H9 (cell line): ENCODE data around the gene TNRC6C. TPM values are rescaled to one million over a fixed set of nuclear protein-coding genes. Genes with fewer than 3 reads are reported as not detected.

Source experiments
- DNase-seq: peaks from one replicate; pipeline ENCODE4 v3.0.0-alpha.2; 2017
- H2AFZ ChIP-seq: one replicate; pipeline ENCODE4 v1.6.1; 2013; ENCODE audit warnings: mild to moderate bottlenecking, low read length, control low read depth, moderate library complexity
- H2AK5ac ChIP-seq: 2 replicates; pipeline ENCODE4 v1.6.1; 2013; ENCODE audit warnings: low read length, control low read depth, mixed read lengths; ENCODE audit not compliant: insufficient read length
- H2BK120ac ChIP-seq: one replicate; pipeline ENCODE4 v1.6.1; 2013; ENCODE audit warnings: low read depth, mild to moderate bottlenecking, low read length, control low read depth, inconsistent platforms; ENCODE audit not compliant: poor library complexity, severe bottlenecking
- H2BK12ac ChIP-seq: 2 replicates; pipeline ENCODE4 v1.6.1; 2013; ENCODE audit warnings: low read length, control low read depth, mixed read lengths, low read depth; ENCODE audit not compliant: insufficient read length
- H2BK15ac ChIP-seq: 2 replicates; pipeline ENCODE4 v1.6.1; 2013; ENCODE audit warnings: low read depth, low read length, control low read depth
- H2BK20ac ChIP-seq: one replicate; pipeline ENCODE4 v1.6.1; 2013; ENCODE audit warnings: low read depth, mild to moderate bottlenecking, low read length, control low read depth, inconsistent platforms; ENCODE audit not compliant: poor library complexity, severe bottlenecking
- H2BK5ac ChIP-seq: 2 replicates; pipeline ENCODE4 v1.6.1; 2013; ENCODE audit warnings: low read length, control low read depth, mixed read lengths; ENCODE audit not compliant: insufficient read length
- H3K14ac ChIP-seq: 2 replicates; pipeline ENCODE4 v1.6.1; 2013; ENCODE audit warnings: low read length, control low read depth; ENCODE audit not compliant: insufficient read depth
- H3K18ac ChIP-seq: 2 replicates; pipeline ENCODE4 v1.6.1; 2013; ENCODE audit warnings: low read depth, mild to moderate bottlenecking, mixed read lengths, low read length, control low read depth; ENCODE audit not compliant: insufficient read length
- H3K23ac ChIP-seq: 2 replicates; pipeline ENCODE4 v1.6.1; 2013; ENCODE audit warnings: low read length, control low read depth, mixed read lengths, low read depth; ENCODE audit not compliant: insufficient read length
- H3K23me2 ChIP-seq: 2 replicates; pipeline ENCODE4 v1.6.1; 2013; ENCODE audit warnings: low read depth, mild to moderate bottlenecking, mixed read lengths, low read length, control low read depth; ENCODE audit not compliant: insufficient read length, poor library complexity, severe bottlenecking
- H3K27ac ChIP-seq: 2 replicates; pipeline ENCODE4 v1.5.1; 2013; ENCODE audit warnings: low read length, control low read depth, mixed read lengths, low read depth; ENCODE audit not compliant: insufficient read length
- H3K27me3 ChIP-seq: 2 replicates; pipeline ENCODE4 v1.6.1; 2013; ENCODE audit warnings: low read length, control low read depth, inconsistent platforms; ENCODE audit not compliant: insufficient read depth
- H3K4ac ChIP-seq: 2 replicates; pipeline ENCODE4 v1.6.1; 2013; ENCODE audit warnings: low read depth, mild to moderate bottlenecking, control low read depth, inconsistent platforms, low read length, moderate library complexity
- H3K4me1 ChIP-seq: 2 replicates; pipeline ENCODE4 v1.6.1; 2013; ENCODE audit warnings: low read length, control low read depth, inconsistent platforms; ENCODE audit not compliant: insufficient read depth
- H3K4me2 ChIP-seq: 2 replicates; pipeline ENCODE4 v1.6.1; 2013; ENCODE audit warnings: low read length, control low read depth, mixed read lengths; ENCODE audit not compliant: insufficient read length, insufficient read depth
- H3K56ac ChIP-seq: 2 replicates; pipeline ENCODE4 v1.6.1; 2013; ENCODE audit warnings: low read depth, mild to moderate bottlenecking, mixed read lengths, low read length, control low read depth; ENCODE audit not compliant: insufficient read length
- H3K79me1 ChIP-seq: 2 replicates; pipeline ENCODE4 v1.6.1; 2013; ENCODE audit warnings: low read depth, mild to moderate bottlenecking, moderate library complexity, low read length, control low read depth, inconsistent platforms; ENCODE audit not compliant: insufficient read depth, poor library complexity, severe bottlenecking
- H3K79me2 ChIP-seq: 2 replicates; pipeline ENCODE4 v1.6.1; 2013; ENCODE audit warnings: low read length, control low read depth, inconsistent platforms; ENCODE audit not compliant: insufficient read depth
- H3K9ac ChIP-seq: 2 replicates; pipeline ENCODE4 v1.6.1; 2013; ENCODE audit warnings: low read length, control low read depth, mixed read lengths; ENCODE audit not compliant: insufficient read length; ENCODE audit errors: extremely low read depth
- H3K9me3 ChIP-seq: one replicate; pipeline ENCODE4 v1.6.1; 2013; ENCODE audit warnings: low read depth, low read length, inconsistent platforms; ENCODE audit not compliant: control insufficient read depth
- H3T11ph ChIP-seq: one replicate; pipeline ENCODE4 v1.6.1; 2013; ENCODE audit warnings: mild to moderate bottlenecking, low read length, control low read depth, inconsistent platforms
- H4K20me1 ChIP-seq: one replicate; pipeline ENCODE4 v1.6.1; 2013; ENCODE audit not compliant: control insufficient read depth, insufficient read length, insufficient read depth
- H4K5ac ChIP-seq: 2 replicates; pipeline ENCODE4 v1.6.1; 2013; ENCODE audit warnings: low read depth, mild to moderate bottlenecking, mixed read lengths, low read length, control low read depth; ENCODE audit not compliant: insufficient read length
- H4K8ac ChIP-seq: replicated peaks from 2 replicates; pipeline ENCODE4 v1.6.1; 2013; ENCODE audit warnings: low read length, control low read depth, mixed read lengths, low read depth; ENCODE audit not compliant: insufficient read length
- H4K91ac ChIP-seq: 2 replicates; pipeline ENCODE4 v1.6.1; 2013; ENCODE audit warnings: low read depth, mild to moderate bottlenecking, moderate library complexity, mixed read lengths, low read length, control low read depth; ENCODE audit not compliant: insufficient read length
- H3K27ac Mint-ChIP-seq, 3 experiments: 2 replicates in 2 of 3; 3 replicates in 1 of 3; pipeline ENCODE4 v1.8.0; 2020 to 2021; ENCODE audit warnings: mixed read lengths in 3 of 3, mild to moderate bottlenecking in 1 of 3, moderate library complexity in 1 of 3
- H3K27me3 Mint-ChIP-seq: 2 replicates; pipeline ENCODE4 v1.8.0; 2021; ENCODE audit warnings: low read depth, mild to moderate bottlenecking, moderate library complexity, mixed read lengths
- H3K36me3 Mint-ChIP-seq, 3 experiments: 2 replicates in 2 of 3; 3 replicates in 1 of 3; pipeline ENCODE4 v1.8.0; 2020 to 2021; ENCODE audit warnings: low read depth in 3 of 3, mixed read lengths in 3 of 3; ENCODE audit not compliant: insufficient read depth in 1 of 3
- H3K4me1 Mint-ChIP-seq, 2 experiments: 2 replicates each; pipeline ENCODE4 v1.8.0; 2020; ENCODE audit warnings: mixed read lengths in 2 of 2
- H3K4me3 Mint-ChIP-seq, 2 experiments: 2 replicates in 1 of 2; 3 replicates in 1 of 2; pipeline ENCODE4 v1.8.0; 2020 to 2021; ENCODE audit warnings: mild to moderate bottlenecking in 2 of 2, mixed read lengths in 2 of 2, moderate library complexity in 1 of 2
- H3K9me3 Mint-ChIP-seq, 2 experiments: 2 replicates in 1 of 2; 3 replicates in 1 of 2; pipeline ENCODE4 v1.8.0; 2020; ENCODE audit warnings: mild to moderate bottlenecking in 2 of 2, mixed read lengths in 2 of 2, moderate library complexity in 1 of 2
- CTCF ChIP-seq: fragments of 200-600 bp; sonication (generic); conservative IDR thresholded peaks from 3 replicates; pipeline ENCODE4 v1.8.0; 2021; ENCODE audit warnings: antibody characterized with exemption, mild to moderate bottlenecking
- WGBS: extraction: QIAGEN DNeasy Blood & Tissue Kit; methylation state at CpG from one replicate; pipeline ENCODE4 v1.1.7; 2013; ENCODE audit warnings: missing lambda C conversion rate, low lambda C conversion rate, mixed read lengths; ENCODE audit not compliant: insufficient read length; ENCODE audit errors: extremely low coverage; 5-methylcytosine and 5-hydroxymethylcytosine counted together
- long read RNA-seq: library from polyadenylated mRNA; unstranded; transcript quantifications from one replicate; pipeline ENCODE4 v2.0.0, GENCODE V29; 2020
- total RNA-seq: library from RNA; stranded (reverse); gene quantifications from 2 replicates; pipeline ENCODE4 v1.2.1, GENCODE V29; 2021

The TNRC6C gene
- total RNA-seq: 24.7 and 25.7 TPM in 2 replicates
- long read RNA-seq, partial matches to known transcripts: 6 of 13 reads
- long read RNA-seq, other reads (novel, unspliced or antisense): 7 of 13 reads

GRCh38 chr17:77957857-77958715 lies at the start of gene TNRC6C:
Gene TNRC6C, plus strand, starts transcription at chr17:77958703. Its CDS starts 45,504 bp downstream, at chr17:78004207.
- H3K4ac ChIP-seq: no peak within 1 kb of the TSS
- peaks cover 0 to 5% (median 0%) of the 10 kb centered on the region in 3 experiments; a peak in 1 of 7 replicates for H3K36me3 Mint-ChIP-seq
- peak within 1 kb of the TSS; percentile 60 for H3K18ac ChIP-seq
- no peak within 1 kb of the TSS for H2AK5ac ChIP-seq
- peak; percentile 100 for DNase-seq
- H2BK20ac ChIP-seq: no peak within 1 kb of the TSS
- no peak within 1 kb of the TSS for H2BK120ac ChIP-seq
- no peak within 1 kb of the TSS for H4K91ac ChIP-seq
- no peak within 1 kb of the TSS for H3K27ac ChIP-seq
- no peak within 1 kb of the TSS for H2BK5ac ChIP-seq
- no peak within 1 kb of the TSS for H3K56ac ChIP-seq
- peak within 1 kb of the TSS; percentile 82 for H3K4me2 ChIP-seq
- H3K27me3 ChIP-seq: peaks cover 12% of the 10 kb centered on the region; the same call in 1 of the 2 replicates
- no CpG with 5 or more reads among the region's 105 CpGs for WGBS
- peak within 1 kb of the TSS; percentile 79 to 95 for H3K4me3 Mint-ChIP-seq
- peaks cover 3% of the 10 kb centered on the region; the same call in 1 of the 2 replicates for H3K79me2 ChIP-seq
- no peak within 1 kb of the TSS for H3K23ac ChIP-seq
- peaks cover 57% of the 10 kb centered on the region for H3K27me3 Mint-ChIP-seq
- no peak within 1 kb of the TSS for H4K8ac ChIP-seq
- H3K14ac ChIP-seq: peak within 1 kb of the TSS; percentile 77
- H2BK12ac ChIP-seq: no peak within 1 kb of the TSS
- peak within 1 kb of the TSS; percentile 33 for H3K9ac ChIP-seq
- no peak within 1 kb of the TSS for H2AFZ ChIP-seq
- peak; percentile 27; the same call in 2 of the 3 replicates for TF ChIP-seq CTCF
- peaks cover 23% of the 10 kb centered on the region for H3K23me2 ChIP-seq
- no peaks in the 10 kb centered on the region for H4K20me1 ChIP-seq
- H3K9me3 Mint-ChIP-seq: no peaks in the 10 kb centered on the region; a peak in 1 of 5 replicates
- H3K9me3 ChIP-seq: no peaks in the 10 kb centered on the region
- peaks cover 7% of the 10 kb centered on the region for H3K4me1 ChIP-seq
- no peak within 1 kb of the TSS for H3T11ph ChIP-seq
- no peak within 1 kb of the TSS; a peak in 1 of 7 replicates for H3K27ac Mint-ChIP-seq
- no peak within 1 kb of the TSS for H2BK15ac ChIP-seq
- H4K5ac ChIP-seq: no peak within 1 kb of the TSS
- H3K79me1 ChIP-seq: no peaks in the 10 kb centered on the region
- peaks cover 36% of the 10 kb centered on the region in 2 experiments for H3K4me1 Mint-ChIP-seq
